ENCODE results near the gene IDH3A.

The IDH3A gene

DNA sequence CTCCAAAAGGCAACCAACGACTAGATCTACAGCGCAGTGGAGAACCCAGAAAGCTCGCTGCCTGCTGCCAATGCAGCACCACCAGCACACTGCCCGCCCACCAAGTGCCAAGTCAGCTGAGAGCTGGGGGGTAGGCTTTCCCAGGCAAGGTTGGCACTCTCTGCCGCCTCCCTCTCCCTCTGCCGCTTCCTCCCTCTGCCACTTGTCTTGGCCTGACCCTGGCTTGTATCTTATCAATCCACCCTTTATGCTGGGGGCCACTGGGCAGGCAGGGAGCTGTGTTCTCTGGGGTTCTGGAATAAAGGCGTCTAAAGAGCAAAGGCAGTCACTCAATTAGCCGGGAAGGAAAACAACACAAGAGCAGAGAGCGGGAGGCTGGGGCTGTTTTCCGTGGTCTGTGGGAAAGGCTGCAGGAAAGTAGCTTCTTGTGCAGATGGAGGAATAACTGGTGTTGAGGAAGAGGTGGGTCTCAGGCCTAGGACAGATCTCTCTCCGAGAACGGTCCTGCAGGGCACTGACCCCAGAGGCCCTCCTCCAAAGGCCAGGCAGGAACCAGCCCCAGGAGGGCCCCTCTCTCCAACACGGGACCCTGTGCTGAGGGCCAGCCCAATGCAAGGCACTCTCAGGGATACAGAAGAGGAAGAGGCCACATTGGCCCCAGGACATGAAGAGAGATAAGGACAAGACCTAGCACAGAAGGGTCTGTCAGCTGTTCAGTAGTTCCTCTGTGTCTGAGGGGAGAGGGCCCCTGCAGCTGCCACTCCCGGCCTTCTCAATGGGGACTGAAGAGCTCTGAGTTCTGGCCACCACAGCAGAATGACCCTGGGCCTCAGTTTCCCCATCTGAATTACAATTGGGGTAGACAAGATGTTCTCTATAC is 54.4 kb downstream of the IDH3A start:
- Histone ChIP-seq H3K4me3 (no peak overlapping the region), H3K27ac (no peak overlapping the region)
- TF ChIP-seq CTCF (IDR thresholded peaks at IDR 0.05), result no peak
- DNase-seq (ENCODE audit: low spot score), result no peak

- Histone ChIP-seq H3K27ac (no peak overlapping the region), H3K4me3 (no peak overlapping the region)
- no peak for TF ChIP-seq CTCF (IDR thresholded peaks at IDR 0.05)
- DNase-seq (ENCODE audit: low spot score), result no peak
Measured at GRCh38 chr15:78204351-78205309, 55.5 kb downstream of the IDH3A start.

- no peak for TF ChIP-seq CTCF (IDR thresholded peaks at IDR 0.05)
- no peak for DNase-seq (ENCODE audit: low spot score)
- no peak overlapping the region for H3K27ac ChIP-seq
Measured at GRCh38 chr15:78205337-78205736, 56.2 kb downstream of the IDH3A start.

GRCh38 chr15:78205856-78206255 is 56.7 kb downstream of the IDH3A start:
- Histone ChIP-seq H3K4me3 (no peak overlapping the region), H3K27ac (no peak overlapping the region)
- no peak for TF ChIP-seq CTCF (IDR thresholded peaks at IDR 0.05)
- no peak for DNase-seq (ENCODE audit: low spot score)

More at GRCh38 chr15:78205337-78205736, 56.2 kb downstream of the IDH3A start:
- no peak overlapping the region for H3K4me3 ChIP-seq

- TF ChIP-seq CTCF (IDR thresholded peaks at IDR 0.05), result no peak
- no peak overlapping the region for H3K27ac ChIP-seq
- no peak overlapping the region for H3K4me3 ChIP-seq
- DNase-seq (ENCODE audit: low spot score), result no peak
Measured at GRCh38 chr15:78206326-78207109, 57.4 kb downstream of the IDH3A start.

GRCh38 chr15:78207110-78207458 is 57.9 kb downstream of the IDH3A start:
- no peak overlapping the region for H3K27ac ChIP-seq
- DNase-seq (ENCODE audit: low spot score), result peak; percentile 52
- H3K4me3 ChIP-seq, result no peak overlapping the region
- TF ChIP-seq CTCF (IDR thresholded peaks at IDR 0.05), result no peak

Measured in coronary artery (tissue), 2 donors.